Neural cell (in vitro differentiated cells): Measurements from ENCODE around the gene RANGAP1. TPM values are rescaled to one million over a fixed set of nuclear protein-coding genes. Genes with fewer than 3 reads are reported as not detected.

ENCODE experiments used
- H2AFZ ChIP-seq: fragments of 200-600, 300-800 bp; sonication (generic), shearing (Covaris generic); 2 replicates; pipeline ENCODE4 v1.6.0; 2014; ENCODE audit warnings: low read depth, mild to moderate bottlenecking, antibody characterized with exemption, low read length, moderate library complexity
- H3F3A ChIP-seq: fragments of 200-600 bp; shearing (Covaris generic); 2 replicates; pipeline ENCODE4 v1.6.1; 2016; ENCODE audit warnings: mild to moderate bottlenecking, moderate library complexity, mixed read lengths, antibody characterized with exemption, low read length; ENCODE audit not compliant: insufficient read depth, poor library complexity, severe bottlenecking
- H3K27ac ChIP-seq: fragments of 200-600, 300-800 bp; sonication (generic), shearing (Covaris generic); 2 replicates; pipeline ENCODE4 v1.5.1; 2014; ENCODE audit warnings: mild to moderate bottlenecking, low read length, moderate library complexity
- H3K27me3 ChIP-seq: fragments of 300-800, 200-600 bp; sonication (generic), shearing (Covaris generic); 2 replicates; pipeline ENCODE4 v1.6.0; 2014; ENCODE audit warnings: mild to moderate bottlenecking, low read depth, low read length, moderate library complexity; ENCODE audit not compliant: insufficient read depth
- H3K36me3 ChIP-seq: fragments of 300-800, 200-600 bp; sonication (generic), shearing (Covaris generic); 2 replicates; pipeline ENCODE4 v1.5.1; 2014; ENCODE audit warnings: mild to moderate bottlenecking, antibody characterized with exemption, low read length, moderate library complexity; ENCODE audit not compliant: insufficient read depth
- H3K4me2 ChIP-seq: fragments of 300-800, 200-600 bp; sonication (generic), shearing (Covaris generic); 2 replicates; pipeline ENCODE4 v1.6.0; 2014; ENCODE audit warnings: mild to moderate bottlenecking, low read length
- H3K4me3 ChIP-seq: fragments of 300-800, 200-600 bp; sonication (generic), shearing (Covaris generic); 2 replicates; pipeline ENCODE4 v1.5.1; 2014; ENCODE audit warnings: mild to moderate bottlenecking, low read length, moderate library complexity
- H3K79me2 ChIP-seq: fragments of 200-600 bp; shearing (Covaris generic); replicated peaks from 2 replicates; pipeline ENCODE4 v1.6.0; 2014; ENCODE audit warnings: mild to moderate bottlenecking, low read length, moderate library complexity; ENCODE audit not compliant: insufficient read depth
- H3K9ac ChIP-seq: fragments of 300-800, 200-600 bp; sonication (generic), shearing (Covaris generic); 2 replicates; pipeline ENCODE4 v1.6.1; 2016; ENCODE audit warnings: mild to moderate bottlenecking, low read length, mixed read lengths
- H3K9me2 ChIP-seq: fragments of 200-600 bp; shearing (Covaris generic); 2 replicates; pipeline ENCODE4 v1.6.1; 2016; ENCODE audit warnings: mild to moderate bottlenecking, low read length, mixed read lengths; ENCODE audit not compliant: insufficient read depth
- H3K9me3 ChIP-seq: fragments of 200-600, 300-800 bp; sonication (generic), shearing (Covaris generic); 2 replicates; pipeline ENCODE4 v1.6.1; 2016; ENCODE audit warnings: mild to moderate bottlenecking, mixed run types, low read length, moderate library complexity, mixed read lengths
- H4K20me1 ChIP-seq: fragments of 200-600 bp; shearing (Covaris generic); 2 replicates; pipeline ENCODE4 v1.6.1; 2016; ENCODE audit warnings: mild to moderate bottlenecking, mixed run types; ENCODE audit not compliant: insufficient read depth
- EP300 ChIP-seq: fragments of 450-650 bp; conservative IDR thresholded peaks from 2 replicates; pipeline ENCODE4 v1.6.1; 2014; ENCODE audit warnings: antibody characterized with exemption, mild to moderate bottlenecking, moderate library complexity; ENCODE audit not compliant: poor library complexity, severe bottlenecking
- EZH2 ChIP-seq: fragments of 200-600, 300-800 bp; shearing (Covaris generic), sonication (generic); IDR thresholded peaks from 2 replicates; pipeline ENCODE4 v1.6.1; 2014; ENCODE audit warnings: antibody characterized with exemption, low read length, borderline replicate concordance, mild to moderate bottlenecking; ENCODE audit not compliant: insufficient read depth, poor library complexity, severe bottlenecking
- MXI1 ChIP-seq: fragments of 450-650 bp; conservative IDR thresholded peaks from 2 replicates; pipeline ENCODE4 v1.6.1; 2014; ENCODE audit warnings: antibody characterized with exemption, mild to moderate bottlenecking; ENCODE audit not compliant: poor library complexity, severe bottlenecking
- POLR2AphosphoS5 ChIP-seq: IDR thresholded peaks from 2 replicates; pipeline ENCODE4 v1.6.1; 2012
- RAD21 ChIP-seq: fragments of 450-650 bp; conservative IDR thresholded peaks from 2 replicates; pipeline ENCODE4 v1.6.1; 2014; ENCODE audit warnings: antibody characterized with exemption, mild to moderate bottlenecking, moderate library complexity
- SMC3 ChIP-seq: fragments of 450-650 bp; conservative IDR thresholded peaks from 2 replicates; pipeline ENCODE4 v1.6.1; 2014; ENCODE audit warnings: antibody characterized with exemption, mild to moderate bottlenecking, moderate library complexity; ENCODE audit not compliant: poor library complexity
- TAF1 ChIP-seq: IDR thresholded peaks from 2 replicates; pipeline ENCODE4 v1.6.1; 2012; ENCODE audit warnings: low read depth
- polyA plus RNA-seq: library from polyadenylated mRNA; depleted of rRNA; stranded (reverse); fragments of >200 nt; gene quantifications from 2 replicates; pipeline ENCODE4 v1.2.3, GENCODE V29; 2014
- TF ChIP-seq, protein P1 (sequence below): fragments of 450-650 bp; IDR thresholded peaks from 2 replicates; pipeline ENCODE4 v1.5.1; 2014; ENCODE audit warnings: antibody characterized with exemption, mild to moderate bottlenecking, moderate library complexity; ENCODE audit not compliant: poor library complexity, severe bottlenecking
- TF ChIP-seq, protein P2 (sequence below): IDR thresholded peaks from 2 replicates; pipeline ENCODE4 v1.6.1; 2012; ENCODE audit warnings: borderline replicate concordance

The RANGAP1 gene
- polyA plus RNA-seq, 1 donor from 2014 or later: 48.6 TPM

DNA sequence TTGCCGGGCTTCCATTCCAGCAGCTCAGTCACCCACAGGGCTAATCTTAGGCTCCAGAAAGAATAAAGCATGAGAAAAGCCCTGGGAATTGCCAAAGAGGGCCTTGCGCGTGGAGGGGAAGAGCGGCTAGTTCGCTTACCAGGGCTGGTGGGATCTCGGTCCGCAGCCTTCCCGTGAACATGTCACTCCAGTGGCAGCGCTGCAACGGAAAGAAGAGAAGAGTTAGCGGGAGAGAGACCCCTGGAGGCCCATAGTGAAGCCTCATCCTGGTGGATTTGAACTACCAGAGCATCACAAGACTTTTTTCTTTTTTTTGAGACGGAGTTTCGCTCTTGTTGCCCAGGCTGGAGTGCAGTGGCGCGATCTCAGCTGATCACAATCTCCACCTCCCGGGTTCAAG lies 18.0 kb downstream of the RANGAP1 start:
- Histone ChIP-seq H2AFZ (no peak overlapping the region), H3K9me3 (no peaks in the 10 kb centered on the region), H3K79me2 (no peaks in the 10 kb centered on the region), H3K4me2 (no peak overlapping the region), H4K20me1 (no peaks in the 10 kb centered on the region), H3K9ac (no peak overlapping the region), H3K36me3 (no peaks in the 10 kb centered on the region), H3K4me3 (no peak overlapping the region), H3K27me3 (no peaks in the 10 kb centered on the region), H3F3A (no peaks in the 10 kb centered on the region), H3K9me2 (no peaks in the 10 kb centered on the region), H3K27ac (no peak overlapping the region)
- TF ChIP-seq, protein P1, sequence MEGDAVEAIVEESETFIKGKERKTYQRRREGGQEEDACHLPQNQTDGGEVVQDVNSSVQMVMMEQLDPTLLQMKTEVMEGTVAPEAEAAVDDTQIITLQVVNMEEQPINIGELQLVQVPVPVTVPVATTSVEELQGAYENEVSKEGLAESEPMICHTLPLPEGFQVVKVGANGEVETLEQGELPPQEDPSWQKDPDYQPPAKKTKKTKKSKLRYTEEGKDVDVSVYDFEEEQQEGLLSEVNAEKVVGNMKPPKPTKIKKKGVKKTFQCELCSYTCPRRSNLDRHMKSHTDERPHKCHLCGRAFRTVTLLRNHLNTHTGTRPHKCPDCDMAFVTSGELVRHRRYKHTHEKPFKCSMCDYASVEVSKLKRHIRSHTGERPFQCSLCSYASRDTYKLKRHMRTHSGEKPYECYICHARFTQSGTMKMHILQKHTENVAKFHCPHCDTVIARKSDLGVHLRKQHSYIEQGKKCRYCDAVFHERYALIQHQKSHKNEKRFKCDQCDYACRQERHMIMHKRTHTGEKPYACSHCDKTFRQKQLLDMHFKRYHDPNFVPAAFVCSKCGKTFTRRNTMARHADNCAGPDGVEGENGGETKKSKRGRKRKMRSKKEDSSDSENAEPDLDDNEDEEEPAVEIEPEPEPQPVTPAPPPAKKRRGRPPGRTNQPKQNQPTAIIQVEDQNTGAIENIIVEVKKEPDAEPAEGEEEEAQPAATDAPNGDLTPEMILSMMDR: no peak
- no peak for TF ChIP-seq EZH2
- no peak for TF ChIP-seq MXI1
- TF ChIP-seq POLR2AphosphoS5: no peak
- TF ChIP-seq TAF1: no peak
- TF ChIP-seq, protein P2, sequence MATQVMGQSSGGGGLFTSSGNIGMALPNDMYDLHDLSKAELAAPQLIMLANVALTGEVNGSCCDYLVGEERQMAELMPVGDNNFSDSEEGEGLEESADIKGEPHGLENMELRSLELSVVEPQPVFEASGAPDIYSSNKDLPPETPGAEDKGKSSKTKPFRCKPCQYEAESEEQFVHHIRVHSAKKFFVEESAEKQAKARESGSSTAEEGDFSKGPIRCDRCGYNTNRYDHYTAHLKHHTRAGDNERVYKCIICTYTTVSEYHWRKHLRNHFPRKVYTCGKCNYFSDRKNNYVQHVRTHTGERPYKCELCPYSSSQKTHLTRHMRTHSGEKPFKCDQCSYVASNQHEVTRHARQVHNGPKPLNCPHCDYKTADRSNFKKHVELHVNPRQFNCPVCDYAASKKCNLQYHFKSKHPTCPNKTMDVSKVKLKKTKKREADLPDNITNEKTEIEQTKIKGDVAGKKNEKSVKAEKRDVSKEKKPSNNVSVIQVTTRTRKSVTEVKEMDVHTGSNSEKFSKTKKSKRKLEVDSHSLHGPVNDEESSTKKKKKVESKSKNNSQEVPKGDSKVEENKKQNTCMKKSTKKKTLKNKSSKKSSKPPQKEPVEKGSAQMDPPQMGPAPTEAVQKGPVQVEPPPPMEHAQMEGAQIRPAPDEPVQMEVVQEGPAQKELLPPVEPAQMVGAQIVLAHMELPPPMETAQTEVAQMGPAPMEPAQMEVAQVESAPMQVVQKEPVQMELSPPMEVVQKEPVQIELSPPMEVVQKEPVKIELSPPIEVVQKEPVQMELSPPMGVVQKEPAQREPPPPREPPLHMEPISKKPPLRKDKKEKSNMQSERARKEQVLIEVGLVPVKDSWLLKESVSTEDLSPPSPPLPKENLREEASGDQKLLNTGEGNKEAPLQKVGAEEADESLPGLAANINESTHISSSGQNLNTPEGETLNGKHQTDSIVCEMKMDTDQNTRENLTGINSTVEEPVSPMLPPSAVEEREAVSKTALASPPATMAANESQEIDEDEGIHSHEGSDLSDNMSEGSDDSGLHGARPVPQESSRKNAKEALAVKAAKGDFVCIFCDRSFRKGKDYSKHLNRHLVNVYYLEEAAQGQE: no peak
- TF ChIP-seq SMC3: no peak
- no peak for TF ChIP-seq EP300
- no peak for TF ChIP-seq RAD21

DNA sequence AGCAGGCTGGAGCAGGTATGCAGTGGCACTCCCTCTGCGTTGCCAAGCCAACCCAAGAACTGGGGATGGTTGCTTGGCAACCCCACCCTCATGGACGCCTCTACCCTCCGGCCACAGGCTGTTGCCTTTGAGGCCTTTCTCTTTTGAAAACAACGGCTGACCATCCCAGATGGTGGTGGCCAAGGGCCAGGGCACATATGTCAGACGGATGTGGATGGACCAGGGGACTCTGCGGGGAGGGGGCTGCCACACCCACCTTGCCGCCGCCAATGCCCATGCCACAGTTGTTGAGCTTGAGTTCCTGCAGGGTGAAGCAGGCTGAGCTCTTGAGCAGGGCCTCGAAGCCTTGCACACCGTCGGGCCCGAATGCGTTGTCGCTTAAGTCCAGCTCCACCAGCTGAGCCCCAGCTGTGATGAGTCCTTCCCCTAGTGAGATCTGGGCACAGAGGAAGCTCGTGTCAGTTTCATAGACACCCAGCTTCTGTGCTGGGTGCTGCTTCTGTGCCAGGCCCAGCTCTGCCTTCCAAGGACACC lies 21.5 kb downstream of the RANGAP1 start:
- Histone ChIP-seq H3K79me2 (no peaks in the 10 kb centered on the region), H4K20me1 (no peaks in the 10 kb centered on the region), H3K36me3 (peaks cover 7% of the 10 kb centered on the region), H2AFZ (no peak overlapping the region), H3K4me2 (no peak overlapping the region), H3K9me2 (no peaks in the 10 kb centered on the region), H3K27ac (no peak overlapping the region), H3F3A (no peaks in the 10 kb centered on the region), H3K4me3 (no peak overlapping the region), H3K27me3 (no peaks in the 10 kb centered on the region), H3K9ac (no peak overlapping the region), H3K9me3 (no peaks in the 10 kb centered on the region)
- no peak for TF ChIP-seq POLR2AphosphoS5
- TF ChIP-seq, protein P1: no peak
- TF ChIP-seq EP300: no peak
- no peak for TF ChIP-seq EZH2
- no peak for TF ChIP-seq SMC3
- no peak for TF ChIP-seq RAD21
- no peak for TF ChIP-seq TAF1
- TF ChIP-seq, protein P2: no peak
- TF ChIP-seq MXI1: no peak
